GM18909 (cell line): Measurements from ENCODE around the gene SLC10A6.

Source experiments
- ATAC-seq: cut with Tn5 transposase; IDR thresholded peaks from one replicate; pipeline ENCODE4 v1.9.1; 2021; ENCODE audit warnings: mild to moderate bottlenecking; ENCODE audit not compliant: unreplicated experiment, poor library complexity

Gene SLC10A6

DNA sequence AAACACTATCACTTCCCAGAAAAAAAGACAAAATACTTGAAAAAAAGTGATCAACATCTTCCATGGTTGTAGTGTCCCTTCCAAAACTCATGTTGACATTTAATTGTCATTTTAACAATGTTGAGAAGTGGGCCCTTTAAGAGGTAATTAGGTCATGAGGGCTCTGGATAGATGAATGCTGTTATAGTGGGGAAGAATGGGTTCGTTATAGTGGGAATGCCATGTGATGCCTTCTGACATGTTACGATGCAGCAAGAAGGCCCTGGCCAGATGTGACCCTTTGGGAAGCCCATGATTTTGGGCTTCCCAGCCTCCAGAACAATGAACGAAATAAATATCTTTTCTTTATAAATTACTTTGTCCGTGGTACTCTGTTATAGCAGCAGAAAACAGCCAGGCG is 4.0 kb upstream of the SLC10A6 start:
- no peak for ATAC-seq

GRCh38 chr4:86848136-86848535 is 1.0 kb downstream of the SLC10A6 start:
- ATAC-seq: no peak

GRCh38 chr4:86847571-86847970 is 1.6 kb downstream of the SLC10A6 start:
- ATAC-seq: no peak

DNA sequence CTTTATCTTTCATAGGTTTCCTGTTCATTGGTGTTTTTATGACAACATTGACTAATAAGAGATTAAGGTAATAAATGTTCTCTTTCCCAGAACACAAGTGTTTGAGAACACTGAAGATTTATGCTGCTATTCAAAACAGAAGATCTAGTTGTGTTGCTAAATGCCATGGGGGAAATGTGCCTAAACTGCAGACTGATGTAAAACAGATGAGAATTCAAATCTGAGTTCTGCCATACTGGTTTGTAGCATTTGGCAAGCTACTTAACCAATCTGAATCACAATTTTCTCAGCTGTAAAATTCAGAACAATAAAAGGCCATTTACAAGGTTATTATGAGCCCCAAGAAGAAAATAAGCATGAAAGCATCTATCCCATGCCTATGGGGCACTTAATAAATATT is 2.3 kb downstream of the SLC10A6 start:
- ATAC-seq: no peak

DNA sequence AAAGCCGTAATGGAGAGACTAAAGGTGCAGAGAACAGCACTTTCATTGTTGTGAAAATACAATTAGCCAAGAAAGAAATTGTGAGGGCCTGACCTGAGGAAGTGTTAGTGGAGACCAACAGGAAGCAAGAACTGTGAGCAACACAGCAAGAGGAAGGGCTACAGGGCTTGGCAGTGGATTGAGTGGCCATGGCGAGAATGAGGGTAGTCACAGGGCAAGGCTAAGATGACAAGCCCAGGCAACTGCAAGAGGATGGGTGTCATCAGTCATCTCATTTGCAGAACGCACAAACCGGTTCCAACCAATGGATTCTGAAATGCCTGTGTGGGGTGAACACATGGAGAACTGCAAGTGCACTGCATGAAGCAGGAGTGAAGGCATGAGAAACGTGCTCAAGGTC is 3.6 kb downstream of the SLC10A6 start:
- no peak for ATAC-seq

DNA sequence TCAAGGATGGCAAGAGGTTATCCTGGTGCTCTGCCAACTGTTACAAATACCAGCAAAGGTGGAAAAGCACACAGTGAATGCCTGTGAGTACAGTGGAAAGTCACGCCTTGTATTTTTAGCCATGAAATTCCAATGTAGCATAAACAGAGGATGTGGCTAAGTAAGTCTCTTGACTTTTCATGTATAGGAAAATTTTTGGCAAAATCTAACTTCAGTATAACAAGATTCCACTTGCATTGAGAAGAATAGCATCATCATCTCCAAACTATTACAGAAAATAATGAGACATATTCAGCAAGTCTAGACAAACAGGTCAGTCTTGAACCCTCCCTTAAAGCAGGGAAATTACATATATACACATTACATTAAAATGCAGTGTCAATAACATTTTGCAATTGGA is 7.9 kb downstream of the SLC10A6 start:
- ATAC-seq: no peak

GRCh38 chr4:86840858-86841257 is 8.3 kb downstream of the SLC10A6 start:
- ATAC-seq: no peak

GRCh38 chr4:86837691-86838503 is 11.3 kb downstream of the SLC10A6 start:
- no peak for ATAC-seq

DNA sequence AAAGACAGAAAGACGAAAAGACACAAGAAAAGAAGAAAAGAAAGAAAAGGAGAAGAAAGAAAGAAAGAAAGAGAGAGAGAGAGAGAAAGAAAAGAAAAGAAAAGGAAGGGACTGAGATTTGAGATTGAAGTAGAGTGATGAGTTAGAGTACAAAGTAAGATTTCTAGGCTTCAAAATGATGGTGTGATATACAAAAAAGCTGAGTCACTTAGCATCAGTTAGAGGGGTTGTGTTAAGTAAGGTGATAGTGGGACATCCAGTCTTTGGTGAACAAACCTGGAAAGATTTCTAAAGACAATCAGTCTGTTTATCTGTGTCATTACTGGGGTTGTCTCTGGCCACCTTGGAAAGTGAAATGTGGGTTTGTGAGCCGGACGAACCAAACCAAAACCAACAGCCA is 13.5 kb downstream of the SLC10A6 start:
- ATAC-seq: no peak

- ATAC-seq: no peak
Observed at GRCh38 chr4:86834901-86835300, 14.3 kb downstream of the SLC10A6 start.

DNA sequence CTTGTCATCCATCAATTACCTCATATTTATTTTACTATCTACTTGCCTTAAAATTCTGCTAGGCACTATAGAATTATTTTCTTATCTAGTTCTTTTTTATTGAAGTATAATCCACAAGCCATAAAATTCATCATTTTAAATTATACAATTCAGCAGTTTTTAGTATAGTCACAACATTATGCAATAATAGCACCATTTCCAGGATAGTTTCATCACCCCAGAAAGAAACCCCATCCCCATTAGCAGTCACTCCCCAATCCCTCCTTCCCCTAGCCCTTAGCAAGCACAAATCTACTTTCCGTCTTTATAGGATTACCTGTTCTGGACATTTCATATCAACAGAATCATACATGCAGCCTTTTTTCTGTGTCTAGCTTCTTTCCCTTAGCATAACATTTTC is 15.6 kb downstream of the SLC10A6 start:
- no peak for ATAC-seq

DNA sequence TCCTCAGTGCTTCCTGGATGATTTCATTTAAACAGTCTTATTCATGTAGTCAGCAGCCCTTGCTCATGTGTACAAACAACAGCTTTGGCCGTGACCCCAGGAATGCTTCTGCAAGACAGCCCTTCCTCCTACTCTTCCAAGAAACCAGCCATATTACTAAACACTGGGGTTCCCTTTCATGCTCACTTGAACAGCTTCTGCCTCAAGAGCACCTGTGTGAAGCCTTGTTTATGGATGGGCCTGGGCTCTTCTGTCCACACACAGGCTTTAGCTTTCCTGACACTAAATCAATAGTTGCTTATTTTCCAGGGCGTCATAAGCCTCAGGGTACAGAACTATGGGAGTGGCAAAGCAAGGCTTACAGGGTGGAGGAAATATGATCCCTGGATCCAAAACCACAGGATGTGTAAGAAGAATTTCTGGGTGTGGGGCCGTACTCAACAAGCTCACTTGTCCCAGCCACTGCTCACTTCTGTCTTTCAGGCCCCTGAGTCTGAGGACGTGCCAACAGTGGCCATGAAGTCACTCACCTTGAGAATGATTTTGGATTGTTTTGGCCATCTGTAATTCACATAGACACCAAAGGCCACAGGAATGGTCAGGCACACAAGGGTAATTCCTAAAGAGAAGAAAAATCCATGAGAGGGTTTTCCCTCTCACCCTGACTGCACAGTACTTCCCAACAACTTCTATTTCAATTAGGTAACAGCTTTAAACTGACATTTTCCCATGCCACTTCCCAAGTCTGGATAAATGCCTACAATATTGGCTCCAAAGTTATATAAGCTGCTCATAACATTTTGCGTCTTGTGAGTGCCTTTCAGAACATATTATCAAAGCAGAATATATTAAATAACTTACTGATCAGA is 17.7 kb downstream of the SLC10A6 start:
- no peak for ATAC-seq

- ATAC-seq: no peak
Observed at GRCh38 chr4:86825511-86825910, 23.7 kb downstream of the SLC10A6 start.

GRCh38 chr4:86822136-86822535 is 27.0 kb downstream of the SLC10A6 start:
- ATAC-seq: no peak

DNA sequence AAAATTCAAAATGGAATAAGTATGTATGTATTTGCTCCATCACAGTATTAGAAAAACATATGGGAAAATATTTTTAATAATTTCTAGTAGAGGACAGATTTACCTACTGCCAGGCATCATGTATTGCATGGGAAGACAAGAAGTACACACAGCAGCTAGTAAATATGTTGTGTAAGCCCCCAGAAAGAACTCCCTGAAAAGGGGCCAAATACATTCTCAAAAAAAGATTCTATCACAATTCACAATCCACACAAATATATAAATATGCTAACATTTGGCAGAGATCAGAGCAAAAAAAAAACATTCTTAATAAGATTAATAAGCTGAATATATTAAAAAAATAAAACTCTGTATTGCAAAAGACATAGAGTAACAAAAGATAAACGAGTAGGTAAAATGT is 28.0 kb downstream of the SLC10A6 start:
- no peak for ATAC-seq

- ATAC-seq: no peak
Observed at GRCh38 chr4:86819561-86819960, 29.6 kb downstream of the SLC10A6 start.

DNA sequence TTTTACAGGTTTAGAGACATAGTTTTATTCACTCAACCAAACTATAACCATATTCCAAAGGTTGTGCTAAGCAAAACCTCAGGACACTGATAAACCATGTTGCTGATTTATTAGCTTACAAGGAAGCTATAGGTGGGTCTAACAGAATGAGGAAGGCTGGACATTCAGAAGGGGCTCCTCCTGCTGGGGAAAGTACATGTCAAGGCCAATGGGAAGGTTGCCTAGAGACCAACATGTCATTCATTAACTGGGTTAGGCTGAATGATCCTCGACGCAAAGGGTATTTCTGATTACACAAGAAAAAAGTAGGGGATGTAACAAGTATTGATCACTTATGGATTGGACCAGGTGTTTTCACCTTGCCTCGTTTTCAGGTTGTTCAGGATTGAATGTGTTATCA is 30.3 kb downstream of the SLC10A6 start:
- no peak for ATAC-seq

DNA sequence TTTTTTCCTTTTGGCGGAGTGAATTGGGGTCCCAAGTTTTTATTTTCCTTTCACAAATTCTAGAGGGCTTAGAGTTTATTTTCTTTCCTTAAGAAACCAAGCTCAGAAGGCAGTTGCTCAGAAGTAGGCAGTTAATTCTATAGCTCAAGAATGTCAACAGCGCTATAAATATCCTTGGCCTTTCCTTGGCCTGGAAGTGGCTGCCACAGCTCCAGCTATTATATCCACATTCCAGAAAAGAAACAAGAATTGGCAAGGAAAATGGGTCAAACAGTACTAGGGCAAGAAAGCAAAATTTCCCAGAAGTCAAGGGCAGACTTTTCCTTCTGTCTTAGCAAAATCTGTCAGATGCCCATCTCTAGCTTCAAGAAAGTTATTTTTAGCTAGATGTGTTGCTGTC is 31.0 kb downstream of the SLC10A6 start:
- ATAC-seq: no peak

DNA sequence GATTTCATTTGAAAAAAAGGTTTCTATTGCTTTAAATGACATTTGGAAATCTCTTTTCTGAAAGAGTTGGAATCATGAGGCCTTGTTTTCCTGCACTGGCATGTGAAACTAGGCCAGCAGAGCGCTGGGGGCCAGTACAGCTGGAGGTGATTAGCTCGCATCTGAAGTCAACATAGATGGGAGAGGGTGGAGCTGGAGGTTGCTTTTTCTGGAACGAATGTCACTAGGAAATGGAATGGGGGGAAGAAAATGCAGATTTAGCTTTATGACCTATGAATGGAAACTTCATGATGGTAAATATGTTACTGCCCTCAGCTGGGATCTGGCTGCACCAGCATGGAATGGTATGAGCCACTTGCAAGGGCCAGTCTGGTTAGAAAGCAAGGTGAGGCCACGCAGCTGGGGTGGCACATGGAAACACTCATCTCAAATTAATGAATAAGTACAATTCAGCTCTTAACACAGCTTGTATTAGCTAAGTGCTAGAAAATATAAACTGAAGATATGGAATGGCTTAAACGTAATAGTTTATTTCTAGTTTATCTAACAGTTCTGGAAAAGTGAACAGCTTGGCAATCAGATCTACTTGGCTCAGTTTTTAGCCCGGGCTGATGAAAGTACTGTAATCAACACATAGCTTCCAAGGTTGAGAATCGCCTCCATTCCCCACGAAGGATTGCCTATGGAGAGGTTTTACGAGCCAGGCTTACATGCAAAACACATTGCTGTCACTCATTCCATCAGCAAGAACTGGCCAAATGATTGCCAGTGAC is 32.5 kb downstream of the SLC10A6 start:
- no peak for ATAC-seq

DNA sequence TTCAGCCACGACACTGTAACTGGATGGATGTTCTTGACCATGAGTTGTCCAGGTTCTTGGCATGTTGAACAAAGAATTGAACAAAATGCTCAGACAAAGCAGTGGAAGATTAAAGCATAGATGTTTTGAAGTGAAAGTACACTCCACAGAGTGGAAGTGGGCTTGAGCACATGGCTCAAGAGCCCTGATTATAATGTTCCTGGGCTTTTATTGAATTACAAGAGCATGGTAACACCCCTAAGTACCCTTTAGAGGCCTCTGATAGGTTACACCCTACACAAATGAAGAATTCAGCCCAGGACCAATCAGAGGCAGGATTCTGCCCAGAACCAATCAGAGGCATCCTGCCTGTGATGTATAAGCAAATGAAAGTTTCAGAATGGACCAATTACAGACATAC is 33.5 kb downstream of the SLC10A6 start:
- ATAC-seq: no peak

- no peak for ATAC-seq
Observed at GRCh38 chr4:86810847-86811246, 38.3 kb downstream of the SLC10A6 start.
